ENCODE measurements around the gene REXO1.

DNA sequence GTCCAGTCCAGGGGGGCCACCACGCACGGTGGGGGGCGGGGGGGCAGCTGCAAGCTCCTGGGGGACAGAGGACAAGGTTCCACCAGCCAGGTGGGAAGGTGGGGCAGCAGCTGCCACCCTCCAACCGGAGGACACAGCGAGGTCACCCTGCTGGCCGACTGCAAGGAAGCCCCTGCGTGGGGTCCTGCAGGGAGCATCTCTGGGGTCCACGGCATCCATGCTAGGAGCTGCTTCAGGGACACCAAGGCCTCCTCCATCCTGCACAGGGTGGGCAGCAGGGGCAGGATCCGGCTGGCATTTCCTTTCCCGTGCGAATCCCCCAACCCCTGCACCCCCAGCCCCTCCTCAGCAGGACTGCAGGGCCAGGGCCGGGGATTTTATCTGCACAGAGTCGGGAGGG, 23.3 kb upstream of the REXO1 start:
- TF ChIP-seq, protein P1, sequence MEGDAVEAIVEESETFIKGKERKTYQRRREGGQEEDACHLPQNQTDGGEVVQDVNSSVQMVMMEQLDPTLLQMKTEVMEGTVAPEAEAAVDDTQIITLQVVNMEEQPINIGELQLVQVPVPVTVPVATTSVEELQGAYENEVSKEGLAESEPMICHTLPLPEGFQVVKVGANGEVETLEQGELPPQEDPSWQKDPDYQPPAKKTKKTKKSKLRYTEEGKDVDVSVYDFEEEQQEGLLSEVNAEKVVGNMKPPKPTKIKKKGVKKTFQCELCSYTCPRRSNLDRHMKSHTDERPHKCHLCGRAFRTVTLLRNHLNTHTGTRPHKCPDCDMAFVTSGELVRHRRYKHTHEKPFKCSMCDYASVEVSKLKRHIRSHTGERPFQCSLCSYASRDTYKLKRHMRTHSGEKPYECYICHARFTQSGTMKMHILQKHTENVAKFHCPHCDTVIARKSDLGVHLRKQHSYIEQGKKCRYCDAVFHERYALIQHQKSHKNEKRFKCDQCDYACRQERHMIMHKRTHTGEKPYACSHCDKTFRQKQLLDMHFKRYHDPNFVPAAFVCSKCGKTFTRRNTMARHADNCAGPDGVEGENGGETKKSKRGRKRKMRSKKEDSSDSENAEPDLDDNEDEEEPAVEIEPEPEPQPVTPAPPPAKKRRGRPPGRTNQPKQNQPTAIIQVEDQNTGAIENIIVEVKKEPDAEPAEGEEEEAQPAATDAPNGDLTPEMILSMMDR (IDR thresholded peaks at IDR 0.05 in 2 of 3, conservative IDR thresholded peaks at IDR 0.05 in 1 of 3; ENCODE audit: borderline replicate concordance in 1 of 3, insufficient read depth in 1 of 3, low read depth in 2 of 3, low read length in 2 of 3): no peak
- TF ChIP-seq POLR2A (IDR thresholded peaks at IDR 0.05; ENCODE audit: borderline replicate concordance, extremely low read depth, insufficient read depth, insufficient read length): no peak
